SU-DHL-6 (cell line): ENCODE data around the gene CDC16.

Experiments used
- H2AFZ ChIP-seq: fragments of 200-600 bp; sonication (generic); 2 replicates; pipeline ENCODE4 v1.6.1; 2014; ENCODE audit warnings: low read depth, mild to moderate bottlenecking, moderate library complexity, mixed read lengths, antibody characterized with exemption, low read length; ENCODE audit not compliant: severe bottlenecking
- H3F3A ChIP-seq: fragments of 200-600 bp; shearing (Covaris generic); 2 replicates; pipeline ENCODE4 v1.6.0; 2016; ENCODE audit warnings: antibody characterized with exemption, mild to moderate bottlenecking; ENCODE audit not compliant: insufficient read depth
- H3K27ac ChIP-seq: fragments of 200-600 bp; sonication (generic); 2 replicates; pipeline ENCODE4 v1.5.1; 2016; ENCODE audit warnings: low read depth, mild to moderate bottlenecking, low read length, moderate library complexity, mixed read lengths
- H3K27me3 ChIP-seq: fragments of 200-600 bp; sonication (generic), shearing (Covaris generic); 2 replicates; pipeline ENCODE4 v1.6.0; 2014; ENCODE audit warnings: mild to moderate bottlenecking, low read length
- H3K36me3 ChIP-seq: fragments of 200-600 bp; sonication (generic); 2 replicates; pipeline ENCODE4 v1.6.1; 2014; ENCODE audit warnings: mild to moderate bottlenecking, low read length, mixed read lengths
- H3K4me2 ChIP-seq: fragments of 300-600, 200-600 bp; shearing (Covaris generic), sonication (generic); 2 replicates; pipeline ENCODE4 v1.6.0; 2014; ENCODE audit warnings: low read length, low read depth, mild to moderate bottlenecking; ENCODE audit not compliant: poor library complexity, severe bottlenecking
- H3K4me3 ChIP-seq: fragments of 200-600 bp; sonication (generic); 2 replicates; pipeline ENCODE4 v1.5.1; 2014; ENCODE audit warnings: antibody characterized with exemption, low read length, mild to moderate bottlenecking, mixed read lengths; ENCODE audit not compliant: insufficient read depth, poor library complexity, severe bottlenecking
- H3K79me2 ChIP-seq: fragments of 200-600 bp; sonication (generic); 2 replicates; pipeline ENCODE4 v1.6.1; 2014; ENCODE audit warnings: mild to moderate bottlenecking, low read length, moderate library complexity; ENCODE audit not compliant: insufficient read depth
- H3K9ac ChIP-seq: fragments of 200-600 bp; sonication (generic); 2 replicates; pipeline ENCODE4 v1.7.0; 2014; ENCODE audit warnings: mild to moderate bottlenecking, low read length
- H3K9me2 ChIP-seq: fragments of 200-600 bp; sonication (generic); replicated peaks from 2 replicates; pipeline ENCODE4 v1.6.1; 2014; ENCODE audit warnings: low read length; ENCODE audit not compliant: insufficient read depth
- H3K9me3 ChIP-seq: fragments of 200-600 bp; sonication (generic); 2 replicates; pipeline ENCODE4 v1.6.1; 2014; ENCODE audit warnings: low read length, mixed read lengths; ENCODE audit not compliant: insufficient read depth
- H4K20me1 ChIP-seq: fragments of 200-600 bp; sonication (generic); 2 replicates; pipeline ENCODE4 v1.6.1; 2014; ENCODE audit warnings: low read depth, mild to moderate bottlenecking, antibody characterized with exemption, low read length, moderate library complexity, mixed read lengths
- EZH2phosphoT487 ChIP-seq: fragments of 200-600 bp; sonication (generic), shearing (Covaris generic); conservative IDR thresholded peaks from 2 replicates; pipeline ENCODE4 v1.6.1; 2018; ENCODE audit warnings: mild to moderate bottlenecking, antibody characterized with exemption, low read length, moderate library complexity, mixed read lengths
- TF ChIP-seq, protein P1 (sequence below): fragments of 200-600 bp; sonication (generic); IDR thresholded peaks from one replicate; pipeline ENCODE4 v1.5.1; 2017; ENCODE audit warnings: antibody characterized with exemption, mild to moderate bottlenecking, low read length, moderate library complexity; ENCODE audit not compliant: insufficient read depth, poor library complexity, severe bottlenecking

CDC16 gene

DNA sequence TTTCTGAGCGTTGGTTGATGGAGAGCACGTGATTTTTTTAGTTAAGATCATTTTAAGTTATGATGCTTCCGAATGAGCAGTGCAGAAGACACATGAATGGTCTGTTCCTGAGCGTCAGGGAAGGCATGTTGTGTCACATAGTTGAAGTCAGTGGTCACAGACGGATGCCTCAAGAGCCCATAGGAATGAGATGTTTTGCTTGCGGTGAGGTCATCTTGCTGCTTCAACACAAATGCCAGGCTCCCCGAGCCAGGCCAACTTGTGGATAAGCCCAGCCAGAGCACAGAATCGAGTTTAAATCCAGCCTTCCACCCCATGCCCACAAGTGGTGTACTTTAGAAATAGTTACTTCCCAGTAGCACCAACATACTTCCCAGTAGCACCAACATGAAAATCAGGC is 52.1 kb downstream of the CDC16 start:
- Histone ChIP-seq H3K4me3 (no peak overlapping the region), H3K36me3 (peaks cover 21% of the 10 kb centered on the region), H2AFZ (no peak overlapping the region), H3K79me2 (peaks cover 35% of the 10 kb centered on the region), H4K20me1 (no peaks in the 10 kb centered on the region), H3F3A (peaks cover 4% of the 10 kb centered on the region), H3K27me3 (no peaks in the 10 kb centered on the region), H3K9ac (no peak overlapping the region), H3K9me3 (no peaks in the 10 kb centered on the region), H3K4me2 (no peak overlapping the region), H3K9me2 (no peaks in the 10 kb centered on the region), H3K27ac (no peak overlapping the region)
- TF ChIP-seq, protein P1, sequence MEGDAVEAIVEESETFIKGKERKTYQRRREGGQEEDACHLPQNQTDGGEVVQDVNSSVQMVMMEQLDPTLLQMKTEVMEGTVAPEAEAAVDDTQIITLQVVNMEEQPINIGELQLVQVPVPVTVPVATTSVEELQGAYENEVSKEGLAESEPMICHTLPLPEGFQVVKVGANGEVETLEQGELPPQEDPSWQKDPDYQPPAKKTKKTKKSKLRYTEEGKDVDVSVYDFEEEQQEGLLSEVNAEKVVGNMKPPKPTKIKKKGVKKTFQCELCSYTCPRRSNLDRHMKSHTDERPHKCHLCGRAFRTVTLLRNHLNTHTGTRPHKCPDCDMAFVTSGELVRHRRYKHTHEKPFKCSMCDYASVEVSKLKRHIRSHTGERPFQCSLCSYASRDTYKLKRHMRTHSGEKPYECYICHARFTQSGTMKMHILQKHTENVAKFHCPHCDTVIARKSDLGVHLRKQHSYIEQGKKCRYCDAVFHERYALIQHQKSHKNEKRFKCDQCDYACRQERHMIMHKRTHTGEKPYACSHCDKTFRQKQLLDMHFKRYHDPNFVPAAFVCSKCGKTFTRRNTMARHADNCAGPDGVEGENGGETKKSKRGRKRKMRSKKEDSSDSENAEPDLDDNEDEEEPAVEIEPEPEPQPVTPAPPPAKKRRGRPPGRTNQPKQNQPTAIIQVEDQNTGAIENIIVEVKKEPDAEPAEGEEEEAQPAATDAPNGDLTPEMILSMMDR: no peak
- no peak for TF ChIP-seq EZH2phosphoT487

DNA sequence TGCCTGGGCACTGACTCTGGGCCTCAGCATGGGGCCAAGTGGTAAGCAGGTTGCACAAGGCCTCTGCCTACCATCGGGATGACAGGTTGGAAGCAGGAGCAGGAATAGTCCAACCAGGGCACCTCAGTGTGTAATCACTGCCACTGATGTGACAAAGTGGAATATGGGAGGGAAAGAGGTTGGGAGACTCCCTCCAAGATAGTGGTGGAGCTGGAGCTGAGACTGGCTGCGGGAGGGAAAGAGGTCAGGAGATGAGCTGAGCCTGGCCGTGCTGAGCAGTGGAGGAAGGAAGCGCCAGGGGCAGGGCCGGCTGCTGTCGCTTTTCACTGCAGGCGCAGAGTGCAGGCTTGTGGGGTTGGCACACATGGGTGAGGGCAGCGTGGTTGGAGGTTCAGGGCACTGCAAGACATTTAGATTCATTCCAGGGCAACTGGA is 53.5 kb downstream of the CDC16 start:
- Histone ChIP-seq H3K9me2 (no peaks in the 10 kb centered on the region), H3K9me3 (no peaks in the 10 kb centered on the region), H3F3A (no peaks in the 10 kb centered on the region), H3K36me3 (peaks cover 21% of the 10 kb centered on the region), H4K20me1 (no peaks in the 10 kb centered on the region), H3K27me3 (no peaks in the 10 kb centered on the region), H3K79me2 (peaks cover 23% of the 10 kb centered on the region), H2AFZ (no peak overlapping the region), H3K4me2 (no peak overlapping the region), H3K9ac (no peak overlapping the region), H3K4me3 (no peak overlapping the region), H3K27ac (no peak overlapping the region)
- TF ChIP-seq, protein P1: no peak
- TF ChIP-seq EZH2phosphoT487: no peak

- Histone ChIP-seq H3K4me3 (no peak overlapping the region), H3K9me3 (no peaks in the 10 kb centered on the region), H2AFZ (no peak overlapping the region), H3K27ac (no peak overlapping the region), H3K9ac (no peak overlapping the region), H3K4me2 (no peak overlapping the region), H3F3A (0 out of 2 replicates have a peak, but pooled peaks cover 4% of the 10 kb centered on the region), H3K27me3 (no peaks in the 10 kb centered on the region), H3K79me2 (peaks cover 19% of the 10 kb centered on the region), H3K36me3 (peaks cover 7% of the 10 kb centered on the region; the same call in 1 of the 2 replicates), H3K9me2 (no peaks in the 10 kb centered on the region), H4K20me1 (no peaks in the 10 kb centered on the region)
- no peak for TF ChIP-seq EZH2phosphoT487
- TF ChIP-seq, protein P1: no peak
These were observed 61.8 kb downstream of the CDC16 start for GRCh38 chr13:114296448-114296847.

GRCh38 chr13:114296902-114297301 is 62.2 kb downstream of the CDC16 start:
- H3K27me3 ChIP-seq: no peaks in the 10 kb centered on the region
- no peak overlapping the region for H2AFZ ChIP-seq
- TF ChIP-seq EZH2phosphoT487: no peak
- TF ChIP-seq, protein P1: no peak
- peaks cover 19% of the 10 kb centered on the region for H3K79me2 ChIP-seq
- no peak overlapping the region for H3K4me3 ChIP-seq
- H3K9ac ChIP-seq: no peak overlapping the region
- no peak overlapping the region for H3K27ac ChIP-seq
- no peaks in the 10 kb centered on the region for H3K9me2 ChIP-seq
- H3F3A ChIP-seq: 0 out of 2 replicates have a peak, but pooled peaks cover 4% of the 10 kb centered on the region
- H3K9me3 ChIP-seq: no peaks in the 10 kb centered on the region
- no peaks in the 10 kb centered on the region for H4K20me1 ChIP-seq
- H3K36me3 ChIP-seq: peaks cover 7% of the 10 kb centered on the region; the same call in 1 of the 2 replicates
- no peak overlapping the region for H3K4me2 ChIP-seq
